OCI-LY3 (cell line): ENCODE results near the gene NRG2.

Source experiments
- EZH2phosphoT487 ChIP-seq: fragments of 200-600 bp; shearing (Covaris generic); IDR thresholded peaks from 2 replicates; pipeline ENCODE4 v1.6.1; 2018; ENCODE audit warnings: antibody characterized with exemption, mixed run types, low read depth
- TF ChIP-seq, protein P1 (sequence below): fragments of 200-600, 300-600 bp; sonication (generic); IDR thresholded peaks from 2 replicates; pipeline ENCODE4 v1.5.1; 2014; ENCODE audit warnings: antibody characterized with exemption, low read length, low read depth

- no peak for TF ChIP-seq EZH2phosphoT487
- TF ChIP-seq, protein P1, sequence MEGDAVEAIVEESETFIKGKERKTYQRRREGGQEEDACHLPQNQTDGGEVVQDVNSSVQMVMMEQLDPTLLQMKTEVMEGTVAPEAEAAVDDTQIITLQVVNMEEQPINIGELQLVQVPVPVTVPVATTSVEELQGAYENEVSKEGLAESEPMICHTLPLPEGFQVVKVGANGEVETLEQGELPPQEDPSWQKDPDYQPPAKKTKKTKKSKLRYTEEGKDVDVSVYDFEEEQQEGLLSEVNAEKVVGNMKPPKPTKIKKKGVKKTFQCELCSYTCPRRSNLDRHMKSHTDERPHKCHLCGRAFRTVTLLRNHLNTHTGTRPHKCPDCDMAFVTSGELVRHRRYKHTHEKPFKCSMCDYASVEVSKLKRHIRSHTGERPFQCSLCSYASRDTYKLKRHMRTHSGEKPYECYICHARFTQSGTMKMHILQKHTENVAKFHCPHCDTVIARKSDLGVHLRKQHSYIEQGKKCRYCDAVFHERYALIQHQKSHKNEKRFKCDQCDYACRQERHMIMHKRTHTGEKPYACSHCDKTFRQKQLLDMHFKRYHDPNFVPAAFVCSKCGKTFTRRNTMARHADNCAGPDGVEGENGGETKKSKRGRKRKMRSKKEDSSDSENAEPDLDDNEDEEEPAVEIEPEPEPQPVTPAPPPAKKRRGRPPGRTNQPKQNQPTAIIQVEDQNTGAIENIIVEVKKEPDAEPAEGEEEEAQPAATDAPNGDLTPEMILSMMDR = no peak
These were observed 96.7 kb downstream of the NRG2 start for GRCh38 chr5:139946440-139946839.
